ENCODE results near the gene SYNE2.

Gene SYNE2

GRCh38 chr14:63890553-63890952, 37.7 kb downstream of the SYNE2 start:
- peaks cover 27% of the 10 kb centered on the region for H3K4me1 ChIP-seq
- no peaks in the 10 kb centered on the region for H3K9me3 ChIP-seq
- no peaks in the 10 kb centered on the region for H3K27me3 ChIP-seq (ENCODE audit: low read depth)
- H3K36me3 ChIP-seq (replicated peaks): no peaks in the 10 kb centered on the region
- no peak for DNase-seq (ENCODE audit: low spot score in 2 of 2)
- no peak overlapping the region for H3K4me3 ChIP-seq
- in situ Hi-C loops (cut with MboI; ENCODE audit: low sequenced_read_pairs): no loop called here

DNA sequence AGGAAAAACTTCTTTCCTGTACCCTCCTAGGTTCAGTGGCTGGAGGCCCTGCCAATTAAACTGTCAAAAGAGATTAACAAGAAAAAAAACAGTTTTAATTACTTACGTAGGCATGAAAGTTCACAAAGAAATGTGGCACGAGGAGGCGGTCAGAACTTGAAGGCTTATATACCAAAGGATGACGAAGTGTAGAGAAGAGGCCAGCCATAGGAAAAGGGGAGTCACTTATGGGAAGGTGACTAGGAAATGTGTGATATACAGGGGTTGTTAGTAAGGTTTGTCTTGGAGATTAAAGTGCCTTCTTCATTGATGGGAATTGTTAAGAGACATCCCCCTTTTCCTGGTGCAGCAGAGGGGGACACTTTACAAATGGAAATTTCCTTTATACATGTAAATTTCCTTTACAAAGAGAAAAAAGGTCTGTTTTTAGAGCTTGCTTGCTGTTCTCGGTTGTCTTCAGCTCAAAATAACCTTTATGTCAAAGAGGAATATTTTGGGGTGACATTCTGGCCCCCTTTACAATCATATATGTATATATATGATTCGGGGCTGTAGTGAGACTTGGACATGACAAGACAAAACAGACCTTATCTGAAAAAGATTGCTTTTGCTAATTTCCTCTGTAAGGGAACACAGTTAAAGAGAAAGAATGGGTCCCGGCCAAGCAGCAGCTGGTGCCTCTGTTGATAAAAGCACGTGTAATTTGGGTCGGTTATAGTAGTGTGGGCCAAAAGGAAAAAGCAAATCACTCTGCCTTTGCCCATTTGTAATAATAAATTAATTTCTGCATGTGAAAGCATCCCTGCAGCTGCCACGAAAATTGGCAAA, 38.6 kb downstream of the SYNE2 start:
- H3K4me1 ChIP-seq: peaks cover 32% of the 10 kb centered on the region
- no peaks in the 10 kb centered on the region for H3K9me3 ChIP-seq
- in situ Hi-C loops (cut with MboI; ENCODE audit: low sequenced_read_pairs): no loop called here
- no peak overlapping the region for H3K4me3 ChIP-seq
- H3K27me3 ChIP-seq (ENCODE audit: low read depth): no peaks in the 10 kb centered on the region
- H3K36me3 ChIP-seq (replicated peaks): no peaks in the 10 kb centered on the region
- peak; percentile 62 to 87 for DNase-seq (ENCODE audit: low spot score in 2 of 2)

- in situ Hi-C loops (cut with MboI; ENCODE audit: low sequenced_read_pairs): no loop called here
- H3K4me1 ChIP-seq: peaks cover 36% of the 10 kb centered on the region
- no peaks in the 10 kb centered on the region for H3K9me3 ChIP-seq
- H3K4me3 ChIP-seq: no peak overlapping the region
- H3K27me3 ChIP-seq (ENCODE audit: low read depth): no peaks in the 10 kb centered on the region
- no peaks in the 10 kb centered on the region for H3K36me3 ChIP-seq (replicated peaks)
- no peak for DNase-seq (ENCODE audit: low spot score in 2 of 2)
These were observed 39.5 kb downstream of the SYNE2 start for GRCh38 chr14:63892265-63892664.

DNA sequence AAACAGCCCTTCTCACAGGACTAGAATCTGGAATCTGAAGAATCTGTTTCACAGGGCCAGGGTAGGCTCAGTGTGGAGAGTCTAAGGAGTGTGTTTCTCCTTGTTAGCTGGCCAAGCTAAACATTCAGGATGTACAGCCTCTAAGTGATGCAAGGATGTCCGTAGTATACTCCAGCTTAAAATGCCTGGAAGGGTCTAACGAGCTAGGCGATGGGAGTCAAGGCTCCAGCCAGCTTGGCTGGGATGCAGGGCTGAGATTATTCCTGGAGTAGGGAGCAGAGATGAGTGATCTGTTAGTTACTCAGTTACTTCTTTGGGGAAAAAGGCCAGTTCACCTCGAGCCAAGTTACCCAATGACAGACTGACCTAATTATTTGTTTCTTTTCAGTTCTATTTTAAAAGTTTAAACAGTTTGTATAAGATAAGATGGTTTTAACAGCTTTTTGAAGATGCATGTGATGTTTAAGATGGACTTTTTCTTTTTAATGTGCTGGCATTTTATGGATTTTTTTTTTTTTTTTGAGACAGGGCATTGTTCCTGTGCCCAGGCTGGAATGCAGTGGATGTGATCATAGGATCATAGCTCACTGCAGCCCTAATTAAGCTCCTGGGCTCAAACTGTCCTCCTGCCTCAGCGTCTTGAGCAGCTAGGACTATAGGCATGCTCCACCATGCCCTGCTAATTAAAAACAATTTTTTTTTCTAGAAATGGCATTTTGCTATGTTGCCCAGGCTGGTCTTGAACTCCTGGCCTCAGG, 41.1 kb downstream of the SYNE2 start:
- in situ Hi-C loops (cut with MboI; ENCODE audit: low sequenced_read_pairs): no loop called here
- no peaks in the 10 kb centered on the region for H3K9me3 ChIP-seq
- H3K36me3 ChIP-seq (replicated peaks): no peaks in the 10 kb centered on the region
- H3K27me3 ChIP-seq (ENCODE audit: low read depth): no peaks in the 10 kb centered on the region
- no peak overlapping the region for H3K4me3 ChIP-seq
- DNase-seq (ENCODE audit: low spot score in 2 of 2): peak in 1 of 2 experiments; percentile 13
- peaks cover 32% of the 10 kb centered on the region for H3K4me1 ChIP-seq

GRCh38 chr14:63895510-63895909, 42.7 kb downstream of the SYNE2 start:
- in situ Hi-C loops (cut with MboI; ENCODE audit: low sequenced_read_pairs): no loop called here
- no peaks in the 10 kb centered on the region for H3K9me3 ChIP-seq
- DNase-seq (ENCODE audit: low spot score in 2 of 2): no peak
- H3K4me3 ChIP-seq: no peak overlapping the region
- H3K27me3 ChIP-seq (ENCODE audit: low read depth): no peaks in the 10 kb centered on the region
- H3K4me1 ChIP-seq: peaks cover 28% of the 10 kb centered on the region
- H3K36me3 ChIP-seq (replicated peaks): no peaks in the 10 kb centered on the region

DNA sequence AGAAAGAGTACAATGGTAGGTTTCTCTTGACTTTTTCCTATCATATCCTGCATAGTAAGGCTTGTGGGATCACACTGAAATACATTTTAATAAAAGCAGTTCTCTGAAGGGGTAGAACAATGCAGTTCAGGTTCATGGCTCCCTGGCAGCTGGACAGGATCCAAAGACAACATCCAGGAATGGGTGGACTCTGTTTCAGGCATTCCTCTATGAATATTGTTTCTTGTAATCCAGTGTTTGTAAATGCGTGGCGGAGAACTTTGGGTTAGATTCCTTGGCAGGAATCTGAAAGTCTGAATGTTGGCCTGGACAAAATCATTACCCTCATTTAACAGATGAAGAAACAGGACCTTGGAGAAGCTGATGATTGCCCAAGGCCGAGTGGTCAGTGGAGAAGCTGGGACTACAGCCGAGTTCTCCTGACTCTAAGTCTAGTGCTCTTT, 43.5 kb downstream of the SYNE2 start:
- Histone ChIP-seq H3K4me3 (no peak overlapping the region), H3K36me3 (replicated peaks) (no peaks in the 10 kb centered on the region), H3K27me3 (ENCODE audit: low read depth) (no peaks in the 10 kb centered on the region), H3K9me3 (no peaks in the 10 kb centered on the region), H3K4me1 (peaks cover 20% of the 10 kb centered on the region)
- in situ Hi-C loops (cut with MboI; ENCODE audit: low sequenced_read_pairs): no loop called here
- peak; percentile 87 to 90 for DNase-seq (ENCODE audit: low spot score in 2 of 2)

- H3K4me3 ChIP-seq: no peak overlapping the region
- no peak for DNase-seq (ENCODE audit: low spot score in 2 of 2)
- in situ Hi-C loops (cut with MboI; ENCODE audit: low sequenced_read_pairs): no loop called here
- H3K36me3 ChIP-seq (replicated peaks): no peaks in the 10 kb centered on the region
- no peaks in the 10 kb centered on the region for H3K9me3 ChIP-seq
- peaks cover 9% of the 10 kb centered on the region for H3K4me1 ChIP-seq
- H3K27me3 ChIP-seq (ENCODE audit: low read depth): no peaks in the 10 kb centered on the region
These were observed 44.9 kb downstream of the SYNE2 start for GRCh38 chr14:63897721-63898163.

GRCh38 chr14:63899953-63900352, 47.1 kb downstream of the SYNE2 start:
- DNase-seq (ENCODE audit: low spot score in 2 of 2): no peak

GRCh38 chr14:63901434-63902085, 48.8 kb downstream of the SYNE2 start:
- H3K4me1 ChIP-seq: peaks cover 4% of the 10 kb centered on the region
- no peaks in the 10 kb centered on the region for H3K27me3 ChIP-seq (ENCODE audit: low read depth)
- in situ Hi-C loops (cut with MboI; ENCODE audit: low sequenced_read_pairs): no loop called here
- no peaks in the 10 kb centered on the region for H3K36me3 ChIP-seq (replicated peaks)
- DNase-seq (ENCODE audit: low spot score in 2 of 2): no peak
- H3K9me3 ChIP-seq: peaks cover 4% of the 10 kb centered on the region; the same call in 1 of the 2 replicates
- no peak overlapping the region for H3K4me3 ChIP-seq

More at GRCh38 chr14:63899953-63900352, 47.1 kb downstream of the SYNE2 start:
- no peaks in the 10 kb centered on the region for H3K27me3 ChIP-seq (ENCODE audit: low read depth)
- H3K4me3 ChIP-seq: no peak overlapping the region
- peaks cover 9% of the 10 kb centered on the region for H3K4me1 ChIP-seq
- peaks cover 2% of the 10 kb centered on the region; the same call in 1 of the 2 replicates for H3K9me3 ChIP-seq
- in situ Hi-C loops (cut with MboI; ENCODE audit: low sequenced_read_pairs): no loop called here
- no peaks in the 10 kb centered on the region for H3K36me3 ChIP-seq (replicated peaks)

DNA sequence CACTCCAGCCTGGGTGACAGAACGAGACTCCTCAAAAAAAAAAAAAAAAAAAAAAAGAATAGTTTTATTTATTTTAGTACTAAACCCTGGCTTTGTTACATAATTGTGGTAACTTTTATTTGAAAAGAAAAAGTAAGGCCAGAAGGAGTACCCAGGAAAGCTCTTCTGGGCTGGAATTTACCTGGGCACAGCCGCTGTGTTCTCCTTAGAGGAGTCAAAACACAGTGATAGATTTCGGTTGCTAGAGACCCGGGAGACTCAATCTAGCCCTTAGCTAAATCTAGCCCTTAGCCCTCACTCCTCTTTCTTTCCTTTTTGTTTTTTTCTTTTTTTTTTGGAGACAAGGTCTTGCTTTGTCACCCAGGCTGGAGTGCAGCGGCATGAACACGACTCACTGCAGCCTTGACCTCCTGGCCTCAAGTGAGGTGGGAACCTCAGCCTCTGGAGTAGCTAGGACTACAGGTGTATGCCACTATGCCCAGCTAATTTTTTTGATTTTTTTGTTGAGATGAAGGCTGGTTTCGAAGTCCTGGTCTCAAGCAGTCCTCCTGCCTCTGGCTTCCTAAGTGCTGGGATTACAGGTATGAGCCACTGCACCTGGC, 49.7 kb downstream of the SYNE2 start:
- DNase-seq (ENCODE audit: low spot score in 2 of 2): no peak
- Histone ChIP-seq H3K9me3 (peaks cover 4% of the 10 kb centered on the region; the same call in 1 of the 2 replicates), H3K4me3 (no peak overlapping the region), H3K27me3 (ENCODE audit: low read depth) (no peaks in the 10 kb centered on the region), H3K36me3 (replicated peaks) (no peaks in the 10 kb centered on the region), H3K4me1 (peaks cover 2% of the 10 kb centered on the region; the same call in 1 of the 2 replicates)
- in situ Hi-C loops (cut with MboI; ENCODE audit: low sequenced_read_pairs): no loop called here

- H3K4me1 ChIP-seq: peaks cover 11% of the 10 kb centered on the region
- no peak overlapping the region for H3K4me3 ChIP-seq
- H3K27me3 ChIP-seq (ENCODE audit: low read depth): no peaks in the 10 kb centered on the region
- no peak for DNase-seq (ENCODE audit: low spot score in 2 of 2)
- no peaks in the 10 kb centered on the region for H3K36me3 ChIP-seq (replicated peaks)
- peaks cover 4% of the 10 kb centered on the region; the same call in 1 of the 2 replicates for H3K9me3 ChIP-seq
- in situ Hi-C loops (cut with MboI; ENCODE audit: low sequenced_read_pairs): no loop called here
These were observed 51.9 kb downstream of the SYNE2 start for GRCh38 chr14:63904724-63905123.

GRCh38 chr14:63905370-63905769, 52.6 kb downstream of the SYNE2 start:
- Histone ChIP-seq H3K9me3 (peaks cover 4% of the 10 kb centered on the region; the same call in 1 of the 2 replicates), H3K36me3 (replicated peaks) (no peaks in the 10 kb centered on the region), H3K4me3 (no peak overlapping the region), H3K27me3 (ENCODE audit: low read depth) (no peaks in the 10 kb centered on the region), H3K4me1 (peaks cover 11% of the 10 kb centered on the region)
- DNase-seq (ENCODE audit: low spot score in 2 of 2): no peak
- in situ Hi-C loops (cut with MboI; ENCODE audit: low sequenced_read_pairs): no loop called here

- no peak for DNase-seq (ENCODE audit: low spot score in 2 of 2)
- no peaks in the 10 kb centered on the region for H3K36me3 ChIP-seq (replicated peaks)
- no peak overlapping the region for H3K4me3 ChIP-seq
- H3K9me3 ChIP-seq: peaks cover 4% of the 10 kb centered on the region; the same call in 1 of the 2 replicates
- peaks cover 11% of the 10 kb centered on the region for H3K4me1 ChIP-seq
- in situ Hi-C loops (cut with MboI; ENCODE audit: low sequenced_read_pairs): no loop called here
- no peaks in the 10 kb centered on the region for H3K27me3 ChIP-seq (ENCODE audit: low read depth)
These were observed 56.0 kb downstream of the SYNE2 start for GRCh38 chr14:63908667-63909264.
